Neural cell (in vitro differentiated cells): ENCODE measurements around the gene MAD1L1. TPM values are rescaled to one million over a fixed set of nuclear protein-coding genes. Genes with fewer than 3 reads are reported as not detected.
A peak's percentile ranks its signal among the peaks of the same experiment; 100 is the strongest.

Experiments
- H2AFZ ChIP-seq: fragments of 200-600, 300-800 bp; sonication (generic), shearing (Covaris generic); 2 replicates; pipeline ENCODE4 v1.6.0; 2014; ENCODE audit warnings: low read depth, mild to moderate bottlenecking, antibody characterized with exemption, low read length, moderate library complexity
- H3F3A ChIP-seq: fragments of 200-600 bp; shearing (Covaris generic); 2 replicates; pipeline ENCODE4 v1.6.1; 2016; ENCODE audit warnings: mild to moderate bottlenecking, moderate library complexity, mixed read lengths, antibody characterized with exemption, low read length; ENCODE audit not compliant: insufficient read depth, poor library complexity, severe bottlenecking
- H3K27ac ChIP-seq: fragments of 200-600, 300-800 bp; sonication (generic), shearing (Covaris generic); 2 replicates; pipeline ENCODE4 v1.5.1; 2014; ENCODE audit warnings: mild to moderate bottlenecking, low read length, moderate library complexity
- H3K27me3 ChIP-seq: fragments of 300-800, 200-600 bp; sonication (generic), shearing (Covaris generic); 2 replicates; pipeline ENCODE4 v1.6.0; 2014; ENCODE audit warnings: mild to moderate bottlenecking, low read depth, low read length, moderate library complexity; ENCODE audit not compliant: insufficient read depth
- H3K36me3 ChIP-seq: fragments of 300-800, 200-600 bp; sonication (generic), shearing (Covaris generic); 2 replicates; pipeline ENCODE4 v1.5.1; 2014; ENCODE audit warnings: mild to moderate bottlenecking, antibody characterized with exemption, low read length, moderate library complexity; ENCODE audit not compliant: insufficient read depth
- H3K4me2 ChIP-seq: fragments of 300-800, 200-600 bp; sonication (generic), shearing (Covaris generic); 2 replicates; pipeline ENCODE4 v1.6.0; 2014; ENCODE audit warnings: mild to moderate bottlenecking, low read length
- H3K4me3 ChIP-seq: fragments of 300-800, 200-600 bp; sonication (generic), shearing (Covaris generic); 2 replicates; pipeline ENCODE4 v1.5.1; 2014; ENCODE audit warnings: mild to moderate bottlenecking, low read length, moderate library complexity
- H3K79me2 ChIP-seq: fragments of 200-600 bp; shearing (Covaris generic); replicated peaks from 2 replicates; pipeline ENCODE4 v1.6.0; 2014; ENCODE audit warnings: mild to moderate bottlenecking, low read length, moderate library complexity; ENCODE audit not compliant: insufficient read depth
- H3K9ac ChIP-seq: fragments of 300-800, 200-600 bp; sonication (generic), shearing (Covaris generic); 2 replicates; pipeline ENCODE4 v1.6.1; 2016; ENCODE audit warnings: mild to moderate bottlenecking, low read length, mixed read lengths
- H3K9me2 ChIP-seq: fragments of 200-600 bp; shearing (Covaris generic); 2 replicates; pipeline ENCODE4 v1.6.1; 2016; ENCODE audit warnings: mild to moderate bottlenecking, low read length, mixed read lengths; ENCODE audit not compliant: insufficient read depth
- H3K9me3 ChIP-seq: fragments of 200-600, 300-800 bp; sonication (generic), shearing (Covaris generic); 2 replicates; pipeline ENCODE4 v1.6.1; 2016; ENCODE audit warnings: mild to moderate bottlenecking, mixed run types, low read length, moderate library complexity, mixed read lengths
- H4K20me1 ChIP-seq: fragments of 200-600 bp; shearing (Covaris generic); 2 replicates; pipeline ENCODE4 v1.6.1; 2016; ENCODE audit warnings: mild to moderate bottlenecking, mixed run types; ENCODE audit not compliant: insufficient read depth
- EP300 ChIP-seq: fragments of 450-650 bp; conservative IDR thresholded peaks from 2 replicates; pipeline ENCODE4 v1.6.1; 2014; ENCODE audit warnings: antibody characterized with exemption, mild to moderate bottlenecking, moderate library complexity; ENCODE audit not compliant: poor library complexity, severe bottlenecking
- EZH2 ChIP-seq: fragments of 200-600, 300-800 bp; shearing (Covaris generic), sonication (generic); IDR thresholded peaks from 2 replicates; pipeline ENCODE4 v1.6.1; 2014; ENCODE audit warnings: antibody characterized with exemption, low read length, borderline replicate concordance, mild to moderate bottlenecking; ENCODE audit not compliant: insufficient read depth, poor library complexity, severe bottlenecking
- MXI1 ChIP-seq: fragments of 450-650 bp; conservative IDR thresholded peaks from 2 replicates; pipeline ENCODE4 v1.6.1; 2014; ENCODE audit warnings: antibody characterized with exemption, mild to moderate bottlenecking; ENCODE audit not compliant: poor library complexity, severe bottlenecking
- POLR2AphosphoS5 ChIP-seq: IDR thresholded peaks from 2 replicates; pipeline ENCODE4 v1.6.1; 2012
- RAD21 ChIP-seq: fragments of 450-650 bp; conservative IDR thresholded peaks from 2 replicates; pipeline ENCODE4 v1.6.1; 2014; ENCODE audit warnings: antibody characterized with exemption, mild to moderate bottlenecking, moderate library complexity
- REST ChIP-seq: IDR thresholded peaks from 2 replicates; pipeline ENCODE4 v1.6.1; 2012; ENCODE audit warnings: borderline replicate concordance
- SMC3 ChIP-seq: fragments of 450-650 bp; conservative IDR thresholded peaks from 2 replicates; pipeline ENCODE4 v1.6.1; 2014; ENCODE audit warnings: antibody characterized with exemption, mild to moderate bottlenecking, moderate library complexity; ENCODE audit not compliant: poor library complexity
- TAF1 ChIP-seq: IDR thresholded peaks from 2 replicates; pipeline ENCODE4 v1.6.1; 2012; ENCODE audit warnings: low read depth
- polyA plus RNA-seq: library from polyadenylated mRNA; depleted of rRNA; stranded (reverse); fragments of >200 nt; gene quantifications from 2 replicates; pipeline ENCODE4 v1.2.3, GENCODE V29; 2014
- TF ChIP-seq, protein P1 (sequence below): fragments of 450-650 bp; IDR thresholded peaks from 2 replicates; pipeline ENCODE4 v1.5.1; 2014; ENCODE audit warnings: antibody characterized with exemption, mild to moderate bottlenecking, moderate library complexity; ENCODE audit not compliant: poor library complexity, severe bottlenecking

The MAD1L1 gene
- polyA plus RNA-seq, 1 donor from 2014 or later: 31.4 TPM

DNA sequence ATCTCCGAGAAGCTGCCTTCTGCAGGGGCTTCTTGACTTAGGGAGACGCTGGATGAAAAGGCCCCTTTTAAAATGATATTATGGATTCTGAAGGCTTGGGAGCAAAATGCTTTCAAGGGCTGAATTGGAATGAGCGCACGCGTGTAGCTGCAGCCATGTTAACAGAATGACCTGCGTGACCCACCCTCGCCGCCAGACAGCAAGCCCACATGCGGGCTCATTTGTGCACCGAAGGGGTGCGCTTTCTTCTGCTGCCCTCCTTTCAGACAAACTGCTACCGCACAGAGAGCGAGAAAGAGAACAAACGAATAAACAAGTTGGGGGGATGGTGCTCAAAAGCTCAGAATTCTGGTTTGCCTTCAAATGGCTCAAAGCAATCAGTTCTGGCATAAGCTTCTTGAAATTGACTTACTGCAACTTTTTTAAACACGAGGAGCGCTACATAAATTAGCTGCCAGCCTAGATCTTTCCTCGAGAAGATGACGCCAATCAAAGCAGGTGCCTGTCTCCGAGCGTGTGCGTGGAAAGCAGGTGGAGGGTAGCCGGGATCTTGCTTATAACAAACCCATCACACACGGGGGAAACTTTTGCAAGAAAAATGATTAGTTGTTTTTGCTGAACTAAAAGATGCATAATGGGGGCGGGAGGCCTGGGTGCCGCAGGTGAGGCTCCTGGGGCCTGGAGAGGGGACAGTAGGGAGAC lies 268.4 kb downstream of the MAD1L1 start:
- no peak overlapping the region for H3K9ac ChIP-seq
- H3K27me3 ChIP-seq: no peaks in the 10 kb centered on the region
- H3K79me2 ChIP-seq: no peaks in the 10 kb centered on the region
- H3K4me3 ChIP-seq: no peak overlapping the region
- no peak overlapping the region for H2AFZ ChIP-seq
- H3K36me3 ChIP-seq: no peaks in the 10 kb centered on the region
- no peaks in the 10 kb centered on the region for H3K9me3 ChIP-seq
- no peak overlapping the region for H3K4me2 ChIP-seq
- no peaks in the 10 kb centered on the region for H3K9me2 ChIP-seq
- TF ChIP-seq, protein P1, sequence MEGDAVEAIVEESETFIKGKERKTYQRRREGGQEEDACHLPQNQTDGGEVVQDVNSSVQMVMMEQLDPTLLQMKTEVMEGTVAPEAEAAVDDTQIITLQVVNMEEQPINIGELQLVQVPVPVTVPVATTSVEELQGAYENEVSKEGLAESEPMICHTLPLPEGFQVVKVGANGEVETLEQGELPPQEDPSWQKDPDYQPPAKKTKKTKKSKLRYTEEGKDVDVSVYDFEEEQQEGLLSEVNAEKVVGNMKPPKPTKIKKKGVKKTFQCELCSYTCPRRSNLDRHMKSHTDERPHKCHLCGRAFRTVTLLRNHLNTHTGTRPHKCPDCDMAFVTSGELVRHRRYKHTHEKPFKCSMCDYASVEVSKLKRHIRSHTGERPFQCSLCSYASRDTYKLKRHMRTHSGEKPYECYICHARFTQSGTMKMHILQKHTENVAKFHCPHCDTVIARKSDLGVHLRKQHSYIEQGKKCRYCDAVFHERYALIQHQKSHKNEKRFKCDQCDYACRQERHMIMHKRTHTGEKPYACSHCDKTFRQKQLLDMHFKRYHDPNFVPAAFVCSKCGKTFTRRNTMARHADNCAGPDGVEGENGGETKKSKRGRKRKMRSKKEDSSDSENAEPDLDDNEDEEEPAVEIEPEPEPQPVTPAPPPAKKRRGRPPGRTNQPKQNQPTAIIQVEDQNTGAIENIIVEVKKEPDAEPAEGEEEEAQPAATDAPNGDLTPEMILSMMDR: no peak
- no peak for TF ChIP-seq SMC3
- no peak for TF ChIP-seq REST
- TF ChIP-seq POLR2AphosphoS5: no peak
- no peak for TF ChIP-seq EZH2
- no peak for TF ChIP-seq RAD21
- no peaks in the 10 kb centered on the region for H3F3A ChIP-seq
- no peak overlapping the region for H3K27ac ChIP-seq
- no peaks in the 10 kb centered on the region for H4K20me1 ChIP-seq

DNA sequence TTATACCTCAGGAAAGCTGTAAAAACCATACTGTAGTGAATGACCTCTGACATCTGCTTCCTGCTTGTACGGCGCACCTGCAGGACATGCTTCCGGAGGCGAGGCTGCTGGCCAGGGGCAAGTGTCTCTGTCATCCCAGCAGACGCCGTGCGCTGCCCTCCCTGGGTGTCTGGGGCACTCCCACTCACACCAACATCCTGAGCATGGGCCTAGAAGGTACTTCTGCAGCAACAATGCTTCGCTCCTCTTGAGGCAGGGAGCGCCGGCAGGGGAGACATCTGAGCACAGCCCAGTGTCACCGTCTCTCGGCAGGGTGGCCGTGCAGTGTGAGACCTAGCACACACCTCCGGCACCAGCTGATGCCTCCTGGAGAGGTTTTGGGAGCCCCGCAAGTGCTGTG lies 269.2 kb downstream of the MAD1L1 start:
- TF ChIP-seq POLR2AphosphoS5: no peak
- TF ChIP-seq REST: no peak
- no peak for TF ChIP-seq SMC3
- TF ChIP-seq, protein P1: no peak
- TF ChIP-seq EP300: no peak
- no peak for TF ChIP-seq EZH2
- no peak for TF ChIP-seq TAF1
- no peak for TF ChIP-seq MXI1
- TF ChIP-seq RAD21: no peak

More for the DNA sequence above, 269.2 kb downstream of the MAD1L1 start:
- no peak overlapping the region for H2AFZ ChIP-seq
- H4K20me1 ChIP-seq: no peaks in the 10 kb centered on the region
- no peaks in the 10 kb centered on the region for H3K79me2 ChIP-seq
- H3K9me3 ChIP-seq: no peaks in the 10 kb centered on the region
- H3F3A ChIP-seq: no peaks in the 10 kb centered on the region
- no peak overlapping the region for H3K4me3 ChIP-seq
- H3K27ac ChIP-seq: peak overlapping the region; percentile 24
- H3K9me2 ChIP-seq: no peaks in the 10 kb centered on the region
- peak overlapping the region; percentile 16 for H3K9ac ChIP-seq
- H3K4me2 ChIP-seq: no peak overlapping the region
- no peaks in the 10 kb centered on the region for H3K36me3 ChIP-seq
- H3K27me3 ChIP-seq: no peaks in the 10 kb centered on the region
